GM18873 (cell line): ENCODE measurements around the gene KIF26B.
"Not testable (repeated sequence)": the region's sequence is repeated elsewhere in the genome, so short reads cannot be mapped to it uniquely, and the experiment has no call there.

ENCODE experiments used
- ATAC-seq: cut with Tn5 transposase; IDR thresholded peaks from one replicate; pipeline ENCODE4 v1.9.1; 2021; ENCODE audit warnings: mild to moderate bottlenecking, moderate library complexity, moderate number of reproducible peaks; ENCODE audit not compliant: unreplicated experiment, low FRiP score

Gene KIF26B

DNA sequence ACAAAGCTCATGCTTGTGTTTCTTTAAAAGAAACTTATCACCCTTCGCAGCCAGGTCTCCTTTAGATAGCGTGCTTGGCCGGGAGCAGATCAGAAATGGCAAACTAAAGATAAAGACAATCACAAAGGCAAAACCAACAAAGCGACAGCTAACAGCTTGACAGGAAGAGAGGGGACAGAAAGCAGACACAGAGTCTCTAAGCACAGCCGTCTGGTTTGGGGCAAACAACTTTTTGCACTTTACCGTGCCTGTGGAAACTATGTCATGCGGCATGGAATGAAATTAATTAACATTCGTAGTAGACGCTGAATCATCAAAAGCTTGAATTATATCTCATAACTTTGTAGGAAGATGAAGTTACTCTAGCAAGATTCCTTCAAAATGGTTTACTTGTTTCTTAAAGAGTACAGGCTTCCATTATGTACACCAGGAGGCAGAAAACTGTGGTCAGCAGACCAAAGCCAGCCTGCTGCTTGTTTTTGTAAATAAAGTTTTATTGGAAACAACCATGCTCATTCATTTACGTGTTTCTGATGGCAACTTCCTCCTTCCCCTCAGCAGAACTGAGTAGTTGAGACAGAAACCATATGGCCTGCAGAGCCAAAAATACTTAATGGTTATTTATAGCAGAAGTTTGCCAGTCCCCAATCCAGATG, 183.2 kb downstream of the KIF26B start:
- no peak for ATAC-seq

DNA sequence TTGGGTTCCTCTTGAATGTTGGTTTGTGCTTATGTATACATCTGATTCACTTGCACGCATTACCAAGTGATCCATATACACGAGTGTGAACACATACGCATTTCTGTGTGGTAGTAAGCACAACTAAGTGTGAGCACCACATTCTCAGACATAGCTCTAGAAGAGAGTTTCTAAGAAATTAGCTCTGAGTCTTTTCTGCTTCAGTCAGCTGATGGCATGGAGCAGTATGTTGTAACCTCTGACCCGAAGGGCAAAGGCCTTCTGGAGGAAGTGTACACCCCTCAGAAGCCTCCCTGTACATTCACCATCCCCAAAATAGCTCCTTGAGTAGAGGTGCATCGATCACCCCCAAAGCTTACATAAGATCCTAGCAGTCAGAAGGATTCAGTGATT, 183.7 kb downstream of the KIF26B start:
- ATAC-seq = no peak

DNA sequence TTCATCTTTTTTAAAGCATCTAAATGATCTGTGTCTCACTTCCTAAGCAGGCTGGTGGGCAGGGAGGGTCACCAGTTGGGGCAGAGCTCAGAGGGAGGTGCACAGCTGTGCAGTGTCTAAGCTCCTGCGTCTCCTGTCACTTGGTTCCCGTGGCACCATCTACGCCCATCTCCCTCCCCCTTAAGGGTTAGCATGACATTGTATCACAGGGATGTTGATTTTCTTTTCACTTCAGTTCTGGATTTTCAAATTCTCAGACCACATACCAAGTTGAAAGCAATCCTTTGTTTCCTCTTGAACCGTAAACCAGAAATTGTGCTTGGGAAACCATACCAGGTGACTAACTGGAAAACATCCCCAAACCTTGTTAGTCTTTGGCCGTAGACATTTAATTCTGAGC, 187.0 kb downstream of the KIF26B start:
- ATAC-seq = no peak

DNA sequence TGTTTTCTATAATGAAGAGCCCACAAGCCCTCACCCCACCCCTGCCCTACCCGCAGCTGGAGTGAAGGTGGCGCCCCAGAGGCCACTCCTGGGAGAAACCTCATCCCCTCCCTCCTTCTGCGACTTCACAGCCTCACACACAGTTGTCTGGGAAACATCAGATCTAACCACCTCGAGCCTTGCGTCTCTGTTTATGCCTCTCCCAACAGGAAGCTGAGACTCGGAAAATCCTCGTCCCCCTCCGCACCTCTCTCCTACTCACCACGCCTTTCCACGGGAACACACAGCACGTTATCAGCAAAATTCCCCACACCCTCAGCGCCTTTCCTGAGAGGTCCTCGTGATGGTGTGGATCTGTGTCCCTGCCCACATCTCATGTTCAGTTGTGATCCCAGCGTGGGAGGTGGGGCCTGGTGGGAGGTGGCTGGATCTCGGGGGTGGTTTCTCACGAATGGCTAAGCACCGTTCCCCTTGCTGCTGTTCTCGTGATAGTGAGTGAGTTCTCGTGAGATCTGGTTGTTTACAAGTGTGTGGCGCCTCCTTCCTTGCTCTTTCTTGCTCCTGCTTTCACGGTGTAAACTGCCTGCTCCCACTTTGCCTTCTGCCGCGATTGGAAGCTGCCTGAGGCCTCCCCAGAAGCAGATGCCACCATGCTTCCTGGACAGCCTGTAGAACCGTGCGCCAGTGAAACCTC, 190.6 kb downstream of the KIF26B start:
- no peak for ATAC-seq

DNA sequence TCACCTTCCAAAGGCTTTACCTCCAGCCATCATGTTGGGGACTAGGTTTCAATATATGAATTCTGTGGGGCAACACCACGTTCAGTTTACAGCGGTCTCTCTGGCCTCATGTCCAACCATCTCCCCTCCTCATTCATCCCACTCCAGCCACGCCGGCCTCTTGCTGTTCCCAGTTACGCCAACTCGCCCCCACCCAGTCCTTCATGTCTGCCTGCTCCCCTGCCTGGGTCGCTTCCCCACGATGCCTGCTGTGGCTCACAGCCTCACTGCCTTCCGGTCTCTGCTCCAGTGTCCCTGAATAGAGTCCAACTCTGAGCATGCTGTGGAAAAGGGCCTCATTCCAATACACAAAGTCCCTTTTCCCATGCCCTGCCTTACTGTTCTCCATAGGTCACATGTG, 193.8 kb downstream of the KIF26B start:
- ATAC-seq = no peak

DNA sequence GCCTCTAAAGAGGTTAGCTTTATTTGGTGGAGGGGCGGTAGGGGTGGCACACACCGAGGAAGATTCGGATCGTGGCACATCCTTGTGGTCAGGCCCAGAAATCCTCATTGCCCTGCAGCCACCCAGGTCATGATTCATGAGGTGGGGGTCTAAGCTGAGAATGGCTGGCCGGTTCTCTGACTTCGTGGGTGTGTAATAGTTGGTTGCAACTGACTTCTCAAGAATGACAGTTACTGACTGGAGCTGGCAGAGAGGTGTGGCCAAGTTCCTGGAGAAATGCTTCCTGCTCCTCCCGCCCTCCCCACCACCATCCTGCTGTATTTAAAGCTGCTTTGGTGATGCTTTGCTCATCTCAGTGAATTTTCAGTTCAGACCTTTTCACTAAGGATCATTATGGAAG, 198.6 kb downstream of the KIF26B start:
- no peak for ATAC-seq

DNA sequence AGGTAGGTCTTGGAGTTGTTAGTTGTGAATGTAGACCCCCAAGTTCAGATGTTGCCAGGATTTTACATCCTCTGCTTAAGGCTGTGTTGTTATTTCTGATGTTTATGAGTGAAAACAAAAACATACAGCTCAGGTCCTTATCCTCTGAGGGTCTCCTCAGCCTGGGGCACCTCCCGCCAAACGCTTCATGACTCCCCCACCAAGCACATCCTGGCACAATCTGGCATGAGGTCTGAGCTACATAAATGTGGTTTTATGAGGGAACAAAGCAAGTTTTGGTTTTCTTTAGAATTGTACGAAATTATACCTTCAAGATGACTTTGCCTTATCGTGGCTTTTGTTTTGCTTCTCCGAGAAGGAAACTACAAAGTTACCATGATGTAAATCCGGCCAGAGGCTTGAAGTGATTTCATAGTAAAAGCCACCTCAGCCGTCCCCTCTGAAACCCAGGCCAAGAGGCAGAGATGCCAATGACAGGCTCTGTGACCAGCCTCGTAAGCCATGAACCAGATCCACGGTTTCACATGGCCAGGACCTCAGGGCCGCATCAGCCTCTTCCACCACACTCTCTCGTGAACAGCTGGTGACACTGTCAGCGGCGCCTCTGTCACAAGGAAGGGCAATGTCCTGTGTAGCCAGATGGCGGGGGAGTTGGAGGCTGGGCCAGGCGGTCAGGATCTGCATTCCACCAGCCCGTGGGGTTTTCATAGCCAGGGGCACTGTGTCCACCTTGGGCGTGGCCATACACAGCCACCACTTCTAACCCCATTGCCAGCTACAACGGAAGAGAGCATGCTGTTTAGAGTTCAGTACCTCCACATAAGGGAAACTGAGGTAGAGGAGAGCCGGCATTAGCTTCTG, 199.4 kb downstream of the KIF26B start:
- ATAC-seq = no peak

DNA sequence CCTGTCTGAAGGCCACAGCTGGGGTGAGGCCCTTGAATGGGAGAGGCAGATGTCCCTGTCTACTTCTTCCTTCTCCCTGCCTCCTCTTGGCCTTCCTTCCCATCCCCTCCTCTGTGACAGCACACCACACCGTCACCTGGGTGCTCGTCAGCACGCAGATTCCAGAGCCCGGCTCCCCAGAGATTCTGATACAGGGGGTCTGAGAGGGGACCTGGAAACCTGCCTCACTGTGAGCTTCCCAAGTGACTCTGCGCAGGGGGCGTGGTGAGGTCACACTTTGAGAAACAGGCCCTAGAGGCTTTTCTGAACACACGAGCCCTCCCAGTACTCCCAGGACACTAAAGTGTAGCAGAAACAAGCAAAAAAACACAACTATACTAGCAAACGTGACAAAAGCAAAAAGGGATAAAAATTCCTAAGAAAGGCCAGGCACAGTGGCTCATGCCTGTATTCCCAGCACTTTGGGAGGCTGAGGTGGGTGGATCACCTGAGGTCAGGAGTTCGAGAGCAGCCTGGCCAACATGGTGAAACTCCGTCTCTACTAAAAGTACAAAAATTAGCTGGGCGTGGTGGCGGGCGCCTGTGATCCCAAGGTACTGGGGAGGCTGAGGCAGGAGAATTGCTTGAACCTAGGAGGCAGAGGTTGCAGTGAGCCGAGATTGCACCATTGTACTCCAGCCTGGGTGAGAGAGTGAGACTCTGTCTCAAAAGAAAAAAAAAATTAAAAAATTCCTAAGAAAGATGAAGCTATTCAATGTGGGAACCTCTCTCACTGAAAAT, 201.3 kb downstream of the KIF26B start:
- not testable (repeated sequence) for ATAC-seq

DNA sequence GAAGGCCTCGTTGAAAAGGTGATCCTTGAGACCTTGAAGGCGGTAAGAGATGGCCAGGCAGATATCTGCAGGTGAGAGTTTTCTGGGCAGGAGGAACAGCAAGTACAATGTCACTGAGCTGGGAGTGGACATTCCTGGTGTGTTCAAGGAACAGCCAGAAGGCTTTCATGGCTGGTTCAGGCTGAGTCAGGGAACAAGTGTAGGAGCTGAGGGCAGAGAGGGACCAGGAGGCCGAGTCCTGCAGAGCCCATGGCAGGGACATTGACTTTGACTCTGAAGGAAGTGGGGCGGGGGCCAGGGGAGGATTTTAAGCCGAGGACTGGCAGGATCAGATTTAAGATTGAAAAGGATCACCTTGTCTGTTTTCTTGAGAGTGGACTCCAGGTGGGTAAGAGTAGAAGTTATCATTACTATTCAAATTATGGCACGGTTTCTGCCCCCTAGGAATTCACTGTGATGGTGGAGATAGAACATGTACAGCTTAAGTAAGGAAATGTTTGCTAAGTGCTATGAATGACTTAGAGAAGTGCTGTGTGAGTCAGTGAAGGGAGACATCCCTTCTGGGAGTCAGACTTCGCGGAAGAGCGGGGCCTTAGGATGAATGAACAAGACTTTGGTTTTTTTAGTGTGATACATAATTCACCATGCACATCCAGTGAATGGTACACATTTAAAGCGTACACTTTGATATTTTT, 202.3 kb downstream of the KIF26B start:
- no peak for ATAC-seq

DNA sequence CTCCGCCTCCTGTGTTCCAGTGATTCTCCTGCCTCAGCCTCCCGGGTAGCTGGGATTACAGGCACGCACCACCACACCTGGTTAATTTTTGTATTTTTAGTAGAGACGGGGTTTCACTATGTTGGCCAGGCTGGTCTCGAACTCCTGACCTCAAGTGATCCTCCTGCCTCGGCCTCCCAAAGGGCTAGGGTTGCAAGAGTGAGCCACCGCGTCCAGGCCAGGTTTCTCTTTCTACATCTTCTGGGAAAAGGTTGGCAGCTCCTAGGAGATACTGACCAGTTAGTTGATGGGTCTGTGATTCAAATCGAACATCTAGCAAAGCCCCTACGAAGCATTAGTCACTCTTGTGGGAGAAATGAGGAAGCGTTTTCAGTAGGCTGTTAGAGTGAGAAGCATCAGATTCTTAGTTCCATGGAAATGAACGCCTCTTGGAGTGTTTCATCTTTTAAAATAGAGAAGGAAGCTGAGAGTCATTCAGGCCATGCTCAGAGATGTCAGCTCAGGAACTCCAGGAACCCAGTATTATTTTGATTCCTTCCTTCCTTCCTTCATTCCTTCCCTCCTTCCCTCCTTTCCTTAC, 204.4 kb downstream of the KIF26B start:
- not testable (repeated sequence) for ATAC-seq

DNA sequence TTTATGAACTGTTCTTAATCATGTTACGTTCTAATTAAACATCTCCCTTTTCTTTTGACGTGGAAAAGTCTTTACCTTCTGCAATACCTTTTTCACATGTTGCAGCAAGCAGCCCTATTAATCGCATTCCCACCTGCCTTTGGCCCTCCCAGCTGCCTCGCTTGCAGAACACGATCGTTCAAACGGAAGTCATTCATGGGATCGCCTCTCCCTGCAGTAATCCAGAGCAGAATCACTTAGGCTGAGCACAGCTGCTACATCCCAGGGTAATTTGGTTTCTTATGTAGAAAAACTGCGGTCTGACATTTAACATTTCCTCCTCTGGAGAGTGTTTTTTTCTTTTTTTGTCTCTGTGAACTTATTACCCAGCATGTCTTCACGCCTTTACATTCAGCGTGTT, 206.3 kb downstream of the KIF26B start:
- ATAC-seq = no peak

DNA sequence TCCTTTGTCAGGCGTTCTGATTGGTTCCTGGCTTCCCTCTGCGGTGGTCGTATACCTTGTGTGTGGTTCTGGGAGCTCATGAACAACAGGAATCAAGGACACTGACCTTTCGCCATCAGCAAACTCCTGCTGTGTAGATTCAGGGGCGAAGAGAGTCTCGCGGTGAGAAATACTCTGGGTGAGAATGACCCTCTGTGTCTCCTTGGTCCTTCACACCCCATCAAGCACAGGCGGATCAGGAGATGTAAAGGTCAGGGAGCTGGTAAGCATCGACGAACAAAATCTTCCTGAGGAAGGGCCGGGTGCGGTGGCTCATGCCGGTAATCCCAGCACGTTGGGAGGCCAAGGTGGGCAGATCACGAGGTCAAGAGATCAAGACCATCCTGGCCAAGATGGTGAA, 207.2 kb downstream of the KIF26B start:
- no peak for ATAC-seq

DNA sequence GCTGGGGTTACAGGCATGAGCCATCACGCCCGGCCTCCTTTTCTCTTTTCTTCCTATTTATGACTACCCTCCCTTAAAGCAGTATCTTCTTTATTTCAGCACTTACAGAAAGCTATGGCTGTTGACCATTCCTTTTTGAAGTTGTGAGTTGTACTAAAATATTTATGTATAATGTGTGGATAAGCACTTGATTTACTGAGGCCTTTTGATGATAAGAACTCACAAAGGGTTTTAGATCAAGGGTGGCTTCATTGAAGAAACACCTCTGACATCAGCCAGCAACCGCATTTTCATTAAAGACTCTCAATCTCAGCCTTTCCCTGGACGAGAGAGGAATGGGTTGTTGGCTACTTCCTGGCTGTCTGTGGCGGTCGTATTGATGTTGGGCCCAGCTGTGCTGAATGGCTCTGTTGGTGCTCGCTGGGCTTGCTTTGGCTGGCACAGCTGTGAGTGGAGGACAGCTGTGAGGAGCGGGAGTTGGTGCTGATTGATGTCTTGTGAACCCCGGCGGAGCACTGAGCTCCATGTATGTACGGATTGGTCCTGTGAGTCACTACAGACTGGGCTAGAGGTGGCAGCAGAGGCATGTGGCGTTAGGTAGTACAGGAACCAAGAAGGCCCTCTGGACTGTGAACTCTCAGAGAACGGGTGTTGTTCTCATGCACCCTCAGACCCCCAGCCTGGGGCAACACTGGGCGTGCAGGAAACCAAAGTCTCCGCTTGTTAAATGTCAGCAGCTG, 208.8 kb downstream of the KIF26B start:
- no peak for ATAC-seq

DNA sequence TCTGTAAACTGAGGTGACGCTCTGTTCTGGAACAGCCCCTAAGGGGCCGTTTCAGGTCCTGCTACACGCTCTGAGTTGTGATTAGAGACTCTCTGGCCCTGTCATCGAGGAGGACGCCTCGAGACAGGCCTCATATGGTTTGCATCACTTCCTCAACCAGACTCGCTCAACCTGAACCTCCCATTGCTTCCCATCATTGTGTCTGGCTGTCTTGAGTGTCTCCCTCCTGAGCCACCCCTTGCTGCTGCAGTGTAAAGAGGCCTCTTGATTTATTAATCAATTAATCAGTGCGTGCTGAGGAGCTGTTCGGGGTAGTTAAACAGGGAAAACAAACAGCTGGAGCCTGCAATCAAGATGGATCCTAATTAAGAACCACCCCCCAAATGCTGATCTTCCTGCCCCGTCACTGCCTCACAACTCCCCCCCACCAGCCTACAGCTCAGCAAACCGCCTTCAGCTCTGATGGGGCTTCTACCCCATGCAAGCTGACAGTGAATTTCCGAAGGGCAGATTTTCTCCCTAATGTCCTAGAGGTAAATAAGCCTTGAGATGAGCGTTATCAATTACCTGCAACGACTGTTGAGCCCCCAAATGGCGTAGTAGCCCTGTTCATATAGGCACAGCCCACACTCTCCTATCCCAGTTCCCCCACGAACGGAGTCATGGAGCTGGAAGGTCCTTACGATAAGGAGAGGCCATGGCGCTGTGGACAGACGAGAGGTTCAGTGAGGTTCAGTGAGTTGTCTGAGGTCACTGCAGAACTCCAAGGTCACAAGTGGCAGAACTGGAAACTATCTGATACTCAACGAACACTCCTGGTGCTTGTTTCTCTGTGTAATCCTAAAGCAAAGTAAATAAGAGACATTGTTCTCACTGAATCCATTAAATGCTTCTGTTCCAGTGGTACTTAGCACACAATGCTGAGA, 210.6 kb downstream of the KIF26B start:
- no peak for ATAC-seq

DNA sequence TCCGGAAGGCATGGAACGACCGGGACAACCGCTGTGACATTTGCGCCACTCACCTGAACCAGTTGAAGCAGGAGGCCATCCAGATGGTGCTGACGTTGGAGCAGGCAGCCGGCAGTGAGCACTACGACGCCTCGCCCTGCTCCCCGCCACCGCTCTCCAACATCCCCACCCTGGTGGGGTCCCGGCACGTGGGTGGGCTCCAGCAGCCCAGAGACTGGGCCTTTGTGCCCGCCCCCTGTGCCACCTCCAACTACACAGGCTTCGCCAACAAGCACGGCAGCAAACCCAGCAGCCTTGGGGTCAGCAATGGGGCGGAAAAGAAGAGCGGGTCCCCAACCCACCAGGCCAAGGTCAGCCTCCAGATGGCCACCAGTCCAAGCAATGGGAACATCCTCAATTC, 212.1 kb downstream of the KIF26B start:
- no peak for ATAC-seq

DNA sequence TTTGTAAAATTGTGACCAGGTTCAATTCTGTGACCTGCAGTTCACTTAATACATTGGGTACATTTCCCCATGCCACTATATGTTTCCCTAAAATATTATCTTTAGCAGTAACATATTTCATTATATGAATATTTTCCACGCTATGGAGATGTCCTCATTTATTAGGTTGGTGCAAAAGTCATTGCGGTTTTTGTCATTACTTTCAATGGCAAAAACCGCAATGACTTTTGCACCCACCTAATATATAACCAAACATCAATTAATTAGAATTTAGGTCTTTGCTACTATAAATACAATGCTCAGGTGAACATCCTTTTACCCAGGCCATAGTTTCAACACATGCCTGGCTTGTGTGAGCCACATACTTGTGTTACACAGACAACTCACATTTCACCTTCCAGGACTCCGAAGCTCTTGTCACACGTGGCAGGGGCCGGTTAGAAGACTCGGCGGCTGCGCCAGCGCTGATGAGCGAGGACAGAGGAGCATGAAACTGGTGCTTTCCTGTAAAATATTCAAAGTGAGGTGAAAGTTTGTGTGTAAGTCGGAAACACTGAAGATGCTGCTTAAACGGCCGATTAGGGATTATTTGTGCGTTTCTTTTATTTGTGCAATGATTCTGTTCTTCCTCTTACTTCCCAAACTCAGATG, 215.5 kb downstream of the KIF26B start:
- no peak for ATAC-seq

DNA sequence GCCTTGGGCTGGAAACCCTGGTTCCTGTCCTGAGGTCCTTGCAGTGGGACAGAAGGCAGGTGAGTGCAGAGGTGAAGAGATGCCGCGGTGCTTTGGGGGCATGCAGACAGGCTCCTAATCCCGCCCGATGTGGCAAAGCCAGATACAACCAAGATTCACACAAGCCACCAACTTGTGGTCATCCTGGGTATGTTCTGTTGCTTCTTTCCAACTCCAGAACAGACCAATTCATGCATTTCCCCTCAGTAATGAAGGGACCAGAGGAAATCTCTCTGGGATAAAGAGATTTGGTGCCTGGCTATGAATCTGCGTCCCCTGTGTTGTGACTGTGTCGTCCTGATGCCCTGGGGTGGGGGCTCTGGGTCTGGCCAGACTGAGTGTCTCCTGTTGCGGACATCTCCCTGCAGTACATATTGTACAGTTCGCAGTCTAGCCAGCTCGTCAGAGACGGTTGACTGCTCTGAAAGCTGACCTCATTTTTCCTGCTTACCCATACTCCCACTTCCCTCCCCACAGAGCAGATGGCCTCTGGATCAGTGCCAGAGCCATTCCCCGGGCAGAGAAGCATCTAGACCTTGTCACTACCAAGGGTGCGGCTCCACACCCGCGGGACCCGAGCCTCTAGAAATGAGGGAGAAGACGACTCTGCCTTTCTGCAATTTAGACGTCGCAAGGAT, 216.3 kb downstream of the KIF26B start:
- ATAC-seq = no peak
